ENCODE results near the gene PLXNA2. TPM values are rescaled to one million over a fixed set of nuclear protein-coding genes. Genes with fewer than 3 reads are reported as not detected.

The PLXNA2 gene
- total and polyA plus RNA-seq, 2 experiments from 2014 or later: 3.7 to 5.4 TPM

DNA sequence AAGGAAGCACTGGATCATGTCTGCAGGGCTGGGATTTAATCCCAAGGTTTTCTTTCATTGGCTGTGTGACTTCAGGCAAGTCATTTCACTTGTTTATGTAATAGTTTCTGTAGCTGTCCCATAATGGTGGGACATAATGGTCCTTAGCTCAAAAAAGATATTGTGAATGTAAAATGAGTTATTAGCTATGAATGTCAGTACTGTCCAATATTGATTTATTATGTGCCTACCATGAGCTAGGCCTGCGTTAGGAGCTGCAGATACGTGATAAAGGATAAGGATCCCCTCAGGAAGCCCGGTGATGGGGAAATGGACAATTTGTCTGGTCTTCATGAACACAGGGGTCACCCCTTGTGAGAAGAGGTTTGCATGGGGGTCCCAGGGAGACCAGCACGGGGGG lies 95.8 kb downstream of the PLXNA2 start:
- Histone ChIP-seq H3K9me2 (ENCODE audit: insufficient read depth) (no peaks in the 10 kb centered on the region), H3K4me2 (ENCODE audit: unreplicated experiment) (no peak overlapping the region), H3K4me1 (ENCODE audit: insufficient read depth) (no peaks in the 10 kb centered on the region), H3K27me3 (replicated peaks; ENCODE audit: insufficient read depth) (no peaks in the 10 kb centered on the region), H4K20me1 (ENCODE audit: insufficient read depth) (no peaks in the 10 kb centered on the region), H3K4me3 (no peak overlapping the region), H3K9ac (no peak overlapping the region), H3K9me3 (ENCODE audit: low read depth) (no peaks in the 10 kb centered on the region), H2AFZ (no peak overlapping the region), H3F3A (ENCODE audit: insufficient read depth) (no peaks in the 10 kb centered on the region), H3K27ac (no peak overlapping the region), H3K36me3 (ENCODE audit: low read depth) (no peaks in the 10 kb centered on the region), H3K79me2 (ENCODE audit: insufficient read depth) (no peaks in the 10 kb centered on the region)
- no peak for DNase-seq
- in situ Hi-C loops (cut with MboI): loop anchor here (25.0 kb wide), 1 partner anchor 89 kb away; the partner anchor contains the start of gene PLXNA2
- no peak for TF ChIP-seq EZH2 (IDR thresholded peaks at IDR 0.05; ENCODE audit: insufficient read depth, poor library complexity, severe bottlenecking)
- TF ChIP-seq EZH2phosphoT487 (IDR thresholded peaks at IDR 0.05; ENCODE audit: insufficient read depth, low read depth): no peak
- 95 to 99% methylated on average over 4 of the region's 4 CpGs for whole genome bisulfite sequencing, 2 experiments (ENCODE audit: low coverage in 1 of 2, low lambda C conversion rate in 2 of 2, missing lambda C conversion rate in 2 of 2)

DNA sequence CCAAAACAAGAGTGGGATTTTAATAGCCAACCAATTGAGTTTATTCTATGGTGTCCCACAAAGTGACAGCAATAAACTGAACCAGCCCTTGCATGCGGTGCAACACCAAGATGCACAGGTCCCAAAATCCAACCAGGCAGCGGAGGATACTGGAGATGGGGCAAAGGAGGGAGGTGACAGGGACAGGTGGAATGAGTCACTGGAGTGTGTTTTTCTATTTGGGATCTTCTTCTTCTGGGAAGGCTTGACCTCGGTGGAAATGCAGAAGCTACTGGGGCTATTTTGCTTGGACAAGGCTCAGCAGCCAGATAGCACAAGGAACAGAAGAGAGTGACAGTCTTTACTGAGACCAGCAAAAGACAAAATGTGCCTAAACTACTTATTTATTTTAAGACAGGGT lies 97.5 kb downstream of the PLXNA2 start:
- Histone ChIP-seq H3F3A (ENCODE audit: insufficient read depth) (no peaks in the 10 kb centered on the region), H3K4me1 (ENCODE audit: insufficient read depth) (no peaks in the 10 kb centered on the region), H3K27ac (no peak overlapping the region), H3K4me2 (ENCODE audit: unreplicated experiment) (no peak overlapping the region), H3K79me2 (ENCODE audit: insufficient read depth) (no peaks in the 10 kb centered on the region), H4K20me1 (ENCODE audit: insufficient read depth) (no peaks in the 10 kb centered on the region), H2AFZ (no peak overlapping the region), H3K27me3 (replicated peaks; ENCODE audit: insufficient read depth) (no peaks in the 10 kb centered on the region), H3K9me3 (ENCODE audit: low read depth) (no peaks in the 10 kb centered on the region), H3K36me3 (ENCODE audit: low read depth) (no peaks in the 10 kb centered on the region), H3K9ac (no peak overlapping the region), H3K9me2 (ENCODE audit: insufficient read depth) (no peaks in the 10 kb centered on the region), H3K4me3 (no peak overlapping the region)
- no peak for TF ChIP-seq EZH2phosphoT487 (IDR thresholded peaks at IDR 0.05; ENCODE audit: insufficient read depth, low read depth)
- TF ChIP-seq EZH2 (IDR thresholded peaks at IDR 0.05; ENCODE audit: insufficient read depth, poor library complexity, severe bottlenecking): no peak
- no peak for DNase-seq
- in situ Hi-C loops (cut with MboI): loop anchor here (25.0 kb wide), 1 partner anchor 91 kb away; the partner anchor contains the start of gene PLXNA2
- 94 to 98% methylated on average over 3 of the region's 3 CpGs for WGBS, 2 experiments (ENCODE audit: low coverage in 1 of 2, low lambda C conversion rate in 2 of 2, missing lambda C conversion rate in 2 of 2)

DNA sequence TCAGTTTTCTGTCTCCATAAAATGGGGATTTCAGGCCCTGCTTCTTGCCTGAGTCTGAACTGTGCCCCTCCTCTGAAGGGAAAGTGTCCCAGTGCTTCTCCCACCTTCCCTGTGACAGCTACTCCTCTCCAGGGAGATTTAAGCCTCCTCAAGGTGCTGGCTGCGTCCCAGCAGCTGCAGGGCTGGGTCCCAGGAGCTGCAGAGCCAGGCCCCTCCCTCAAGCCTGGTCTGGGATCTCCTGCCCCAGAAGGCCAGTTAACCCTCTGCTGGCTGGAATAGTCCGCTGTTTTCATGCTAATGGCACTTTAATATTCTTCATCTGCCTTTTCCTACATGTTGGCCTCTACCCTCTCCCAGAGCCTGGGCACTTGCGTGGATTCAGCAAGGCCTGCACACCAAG lies 99.0 kb downstream of the PLXNA2 start:
- no peaks in the 10 kb centered on the region for H3K4me1 ChIP-seq (ENCODE audit: insufficient read depth)
- no peak overlapping the region for H3K4me2 ChIP-seq (ENCODE audit: unreplicated experiment)
- no peak for DNase-seq
- H3K4me3 ChIP-seq: no peak overlapping the region
- H3K9ac ChIP-seq: no peak overlapping the region
- TF ChIP-seq EZH2phosphoT487 (IDR thresholded peaks at IDR 0.05; ENCODE audit: insufficient read depth, low read depth) (no peak), EZH2 (IDR thresholded peaks at IDR 0.05; ENCODE audit: insufficient read depth, poor library complexity, severe bottlenecking) (no peak)
- no peaks in the 10 kb centered on the region for H4K20me1 ChIP-seq (ENCODE audit: insufficient read depth)
- no peaks in the 10 kb centered on the region for H3K9me2 ChIP-seq (ENCODE audit: insufficient read depth)
- no peaks in the 10 kb centered on the region for H3F3A ChIP-seq (ENCODE audit: insufficient read depth)
- in situ Hi-C loops (cut with MboI): loop anchor here (25.0 kb wide), 1 partner anchor 92 kb away; the partner anchor contains the start of gene PLXNA2
- H3K27me3 ChIP-seq (replicated peaks; ENCODE audit: insufficient read depth): no peaks in the 10 kb centered on the region
- no peaks in the 10 kb centered on the region for H3K36me3 ChIP-seq (ENCODE audit: low read depth)
- WGBS, 2 experiments (ENCODE audit: low coverage in 1 of 2, low lambda C conversion rate in 2 of 2, missing lambda C conversion rate in 2 of 2): 92 to 100% methylated on average over 3 of the region's 3 CpGs
- no peak overlapping the region for H3K27ac ChIP-seq
- H2AFZ ChIP-seq: no peak overlapping the region
- no peaks in the 10 kb centered on the region for H3K9me3 ChIP-seq (ENCODE audit: low read depth)
- no peaks in the 10 kb centered on the region for H3K79me2 ChIP-seq (ENCODE audit: insufficient read depth)

DNA sequence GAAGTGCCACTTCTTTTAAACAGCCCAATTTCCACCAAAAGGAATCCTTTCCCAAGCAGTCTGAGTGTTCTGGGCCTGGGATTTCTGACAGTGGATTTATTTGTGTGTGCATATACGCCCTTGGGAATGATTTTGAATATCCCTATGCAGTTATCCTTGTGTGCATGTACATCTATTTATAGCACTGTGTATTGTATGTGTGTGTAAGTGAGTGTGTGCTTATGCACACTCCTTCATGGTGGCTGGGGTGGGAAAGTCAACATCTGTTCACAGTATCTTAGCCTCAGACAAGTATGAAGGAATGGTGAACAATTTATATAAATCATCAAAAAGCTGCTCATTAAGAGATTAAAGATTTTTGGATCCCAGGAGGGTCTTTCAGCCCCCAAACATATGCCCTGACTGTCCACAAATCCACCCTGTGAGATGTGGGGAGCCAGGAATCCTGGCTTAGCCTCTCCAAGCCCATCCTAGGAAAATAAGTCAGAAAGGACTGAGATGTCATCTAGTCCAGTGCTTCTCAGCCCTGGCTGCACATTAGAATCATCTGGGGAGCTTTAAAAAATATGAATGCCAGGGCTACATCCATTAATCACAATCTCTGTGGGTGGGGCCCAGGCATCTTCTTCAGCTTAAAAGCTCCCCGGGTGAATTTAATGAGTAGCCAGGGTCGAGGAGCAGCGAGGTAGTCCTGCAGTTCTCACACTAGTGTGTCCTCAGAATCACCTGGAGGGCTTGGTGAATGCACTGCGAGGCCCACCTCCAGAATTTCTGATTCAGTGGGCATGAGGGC lies 101.4 kb downstream of the PLXNA2 start:
- Histone ChIP-seq H3K79me2 (ENCODE audit: insufficient read depth) (no peaks in the 10 kb centered on the region), H3K27me3 (replicated peaks; ENCODE audit: insufficient read depth) (no peaks in the 10 kb centered on the region), H3K36me3 (ENCODE audit: low read depth) (no peaks in the 10 kb centered on the region), H3K4me3 (no peak overlapping the region), H3K9me2 (ENCODE audit: insufficient read depth) (no peaks in the 10 kb centered on the region), H3K4me1 (ENCODE audit: insufficient read depth) (no peaks in the 10 kb centered on the region), H3K9me3 (ENCODE audit: low read depth) (no peaks in the 10 kb centered on the region), H3K27ac (no peak overlapping the region), H3K4me2 (ENCODE audit: unreplicated experiment) (no peak overlapping the region), H2AFZ (no peak overlapping the region), H3F3A (ENCODE audit: insufficient read depth) (no peaks in the 10 kb centered on the region), H4K20me1 (ENCODE audit: insufficient read depth) (no peaks in the 10 kb centered on the region), H3K9ac (no peak overlapping the region)
- no peak for TF ChIP-seq EZH2phosphoT487 (IDR thresholded peaks at IDR 0.05; ENCODE audit: insufficient read depth, low read depth)
- no peak for TF ChIP-seq EZH2 (IDR thresholded peaks at IDR 0.05; ENCODE audit: insufficient read depth, poor library complexity, severe bottlenecking)
- 43 to 48% methylated on average over 5 of the region's 5 CpGs for WGBS, 2 experiments (ENCODE audit: low coverage in 1 of 2, low lambda C conversion rate in 2 of 2, missing lambda C conversion rate in 2 of 2)
- peak; percentile 17 for DNase-seq
- in situ Hi-C loops (cut with MboI): loop anchor here (25.0 kb wide), 1 partner anchor 95 kb away; the partner anchor contains the start of gene PLXNA2
